Measurements from ENCODE around the gene ATL3. TPM values are rescaled to one million over a fixed set of nuclear protein-coding genes. Genes with fewer than 3 reads are reported as not detected.
A peak's percentile ranks its signal among the peaks of the same experiment; 100 is the strongest.

Gene ATL3
- total RNA-seq, 4 donors from 2014 or later = 72.2 to 89.0 (median 80.9) TPM

DNA sequence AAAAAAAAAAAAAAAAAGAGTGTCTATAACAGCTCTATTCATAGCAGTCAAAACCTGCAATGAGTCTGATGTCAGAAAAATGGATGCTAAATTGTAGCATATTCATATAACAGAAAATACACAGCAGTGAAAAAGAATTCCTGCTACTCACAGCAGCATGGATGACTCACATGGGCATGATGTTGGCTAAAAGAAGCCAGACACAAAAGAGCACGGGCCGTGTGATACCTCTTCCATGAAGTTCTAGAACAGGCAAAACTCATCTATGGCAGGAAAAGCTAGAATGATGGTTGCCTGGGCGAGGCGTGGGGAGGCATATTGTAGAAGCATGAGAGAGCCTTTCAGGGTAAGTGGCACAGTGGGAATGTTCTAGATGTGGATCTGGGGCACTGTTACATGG, 75.9 kb downstream of the ATL3 start:
- 79% methylated on average over 4 of the region's 4 CpGs for WGBS
- Histone ChIP-seq H3K4me1 (no peaks in the 10 kb centered on the region), H3K27ac (no peak overlapping the region), H3K9me3 (no peaks in the 10 kb centered on the region), H3K4me3 (no peak overlapping the region), H3K36me3 (peaks cover 9% of the 10 kb centered on the region), H3K27me3 (no peaks in the 10 kb centered on the region)
- TF ChIP-seq POLR2AphosphoS5 (IDR thresholded peaks at IDR 0.05) = no peak
- TF ChIP-seq, protein P1, sequence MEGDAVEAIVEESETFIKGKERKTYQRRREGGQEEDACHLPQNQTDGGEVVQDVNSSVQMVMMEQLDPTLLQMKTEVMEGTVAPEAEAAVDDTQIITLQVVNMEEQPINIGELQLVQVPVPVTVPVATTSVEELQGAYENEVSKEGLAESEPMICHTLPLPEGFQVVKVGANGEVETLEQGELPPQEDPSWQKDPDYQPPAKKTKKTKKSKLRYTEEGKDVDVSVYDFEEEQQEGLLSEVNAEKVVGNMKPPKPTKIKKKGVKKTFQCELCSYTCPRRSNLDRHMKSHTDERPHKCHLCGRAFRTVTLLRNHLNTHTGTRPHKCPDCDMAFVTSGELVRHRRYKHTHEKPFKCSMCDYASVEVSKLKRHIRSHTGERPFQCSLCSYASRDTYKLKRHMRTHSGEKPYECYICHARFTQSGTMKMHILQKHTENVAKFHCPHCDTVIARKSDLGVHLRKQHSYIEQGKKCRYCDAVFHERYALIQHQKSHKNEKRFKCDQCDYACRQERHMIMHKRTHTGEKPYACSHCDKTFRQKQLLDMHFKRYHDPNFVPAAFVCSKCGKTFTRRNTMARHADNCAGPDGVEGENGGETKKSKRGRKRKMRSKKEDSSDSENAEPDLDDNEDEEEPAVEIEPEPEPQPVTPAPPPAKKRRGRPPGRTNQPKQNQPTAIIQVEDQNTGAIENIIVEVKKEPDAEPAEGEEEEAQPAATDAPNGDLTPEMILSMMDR (IDR thresholded peaks at IDR 0.05) = no peak
- no peak for TF ChIP-seq EP300 (IDR thresholded peaks at IDR 0.05)
- no peak for TF ChIP-seq POLR2A (IDR thresholded peaks at IDR 0.05)
- peak in 1 of 2 donors; percentile 14 for DNase-seq (ENCODE audit: low spot score in 2 of 2)

DNA sequence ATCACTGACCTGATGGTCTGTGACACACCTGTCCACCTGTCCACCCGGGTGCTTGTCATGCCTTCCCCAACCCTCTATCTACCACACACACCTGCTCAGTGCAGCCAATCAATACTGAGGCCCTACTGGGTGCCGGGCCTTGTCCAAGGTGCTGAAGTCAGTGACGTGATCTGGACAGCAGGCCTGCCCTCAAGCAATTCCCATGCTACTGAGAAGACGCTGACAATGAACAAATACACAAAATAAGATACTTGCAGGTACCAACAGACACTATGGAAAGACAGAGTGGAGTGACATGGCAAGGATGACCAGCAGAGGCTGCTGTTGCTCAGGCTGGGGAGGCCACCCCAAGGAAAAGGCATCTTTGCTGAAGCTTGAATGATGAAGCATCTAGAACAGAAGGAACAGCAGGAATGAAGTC, 78.2 kb downstream of the ATL3 start:
- no peak overlapping the region for H3K27ac ChIP-seq
- no peaks in the 10 kb centered on the region for H3K27me3 ChIP-seq
- no peaks in the 10 kb centered on the region for H3K4me1 ChIP-seq
- no peak for TF ChIP-seq EP300 (IDR thresholded peaks at IDR 0.05)
- no peak for TF ChIP-seq POLR2AphosphoS5 (IDR thresholded peaks at IDR 0.05)
- TF ChIP-seq, protein P1 (IDR thresholded peaks at IDR 0.05) = peak; percentile 8 to 40
- TF ChIP-seq POLR2A (IDR thresholded peaks at IDR 0.05) = no peak
- WGBS = 79% methylated on average over 4 of the region's 4 CpGs
- H3K4me3 ChIP-seq = no peak overlapping the region
- DNase-seq (ENCODE audit: low spot score in 2 of 2) = no peak
- peaks cover 15% of the 10 kb centered on the region for H3K36me3 ChIP-seq
- no peaks in the 10 kb centered on the region for H3K9me3 ChIP-seq

DNA sequence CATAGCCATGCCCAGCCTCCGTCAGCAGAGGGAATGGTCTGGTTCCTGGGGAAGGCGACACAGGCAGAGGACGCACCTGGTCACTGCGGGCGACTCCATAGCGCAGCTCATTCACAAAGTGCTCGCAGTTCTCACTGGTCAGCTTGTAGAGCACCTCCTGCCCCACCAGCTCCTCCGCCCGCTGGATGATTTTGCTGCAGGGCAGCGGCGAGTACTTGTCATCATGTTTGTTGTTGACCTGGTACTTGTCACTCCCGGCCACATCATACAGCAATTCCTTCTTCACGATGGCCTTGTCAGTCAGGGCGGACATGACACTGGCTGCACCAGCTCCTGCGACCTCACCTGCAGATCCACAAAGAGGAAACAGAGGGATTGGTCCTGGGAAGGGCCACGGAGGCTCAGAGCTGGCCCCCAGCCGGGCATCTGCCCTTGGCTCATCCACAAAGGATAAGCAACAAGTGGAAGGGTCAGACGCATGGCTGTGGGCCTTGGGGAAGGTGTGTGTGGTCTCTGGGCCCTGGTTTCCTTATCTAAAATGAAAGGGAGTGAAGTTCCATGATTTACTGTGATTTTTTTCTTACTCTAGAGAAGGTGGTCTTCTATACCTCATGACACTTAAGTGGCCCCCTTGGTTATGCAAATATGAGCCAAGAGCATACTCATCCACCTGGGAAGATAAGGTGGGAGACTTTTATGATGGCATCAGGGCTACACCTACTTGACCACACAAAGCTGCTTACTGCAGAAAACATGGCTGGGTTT, 81.0 kb downstream of the ATL3 start:
- H3K27me3 ChIP-seq = no peaks in the 10 kb centered on the region
- no peak for DNase-seq (ENCODE audit: low spot score in 2 of 2)
- H3K4me3 ChIP-seq = no peak overlapping the region
- H3K27ac ChIP-seq = no peak overlapping the region
- peaks cover 12% of the 10 kb centered on the region for H3K36me3 ChIP-seq
- H3K9me3 ChIP-seq = no peaks in the 10 kb centered on the region
- WGBS = 97% methylated on average over 17 of the region's 18 CpGs
- TF ChIP-seq POLR2AphosphoS5 (IDR thresholded peaks at IDR 0.05) = no peak
- TF ChIP-seq, protein P1 (IDR thresholded peaks at IDR 0.05) = no peak
- no peak for TF ChIP-seq POLR2A (IDR thresholded peaks at IDR 0.05)
- no peak for TF ChIP-seq EP300 (IDR thresholded peaks at IDR 0.05)
- H3K4me1 ChIP-seq = no peaks in the 10 kb centered on the region

DNA sequence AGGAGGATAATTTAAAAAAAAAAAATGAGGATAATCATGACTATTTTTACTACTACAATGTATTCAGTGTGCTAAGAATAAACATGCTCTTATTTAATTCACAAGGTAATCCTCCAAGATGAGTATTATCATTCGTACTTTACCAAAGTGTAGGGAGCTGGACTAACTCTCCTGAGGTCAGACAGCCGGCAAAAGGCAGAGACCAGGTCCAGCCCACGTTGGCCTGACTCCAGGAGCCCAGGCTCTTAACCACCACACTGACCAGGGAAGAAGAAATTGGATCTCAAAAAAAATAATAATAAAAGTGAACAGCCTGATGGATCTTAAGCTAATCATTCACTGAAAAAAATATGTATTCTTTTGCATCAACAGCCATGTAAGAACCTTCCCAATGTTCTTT, 82.2 kb downstream of the ATL3 start:
- WGBS = 72% methylated on average over 3 of the region's 3 CpGs
- Histone ChIP-seq H3K4me1 (no peaks in the 10 kb centered on the region), H3K27ac (no peak overlapping the region), H3K27me3 (no peaks in the 10 kb centered on the region), H3K36me3 (peaks cover 12% of the 10 kb centered on the region), H3K9me3 (no peaks in the 10 kb centered on the region), H3K4me3 (no peak overlapping the region)
- TF ChIP-seq POLR2A (IDR thresholded peaks at IDR 0.05) (no peak), EP300 (IDR thresholded peaks at IDR 0.05) (no peak), POLR2AphosphoS5 (IDR thresholded peaks at IDR 0.05) (no peak)
- TF ChIP-seq, protein P1 (IDR thresholded peaks at IDR 0.05) = no peak
- DNase-seq (ENCODE audit: low spot score in 2 of 2) = no peak

DNA sequence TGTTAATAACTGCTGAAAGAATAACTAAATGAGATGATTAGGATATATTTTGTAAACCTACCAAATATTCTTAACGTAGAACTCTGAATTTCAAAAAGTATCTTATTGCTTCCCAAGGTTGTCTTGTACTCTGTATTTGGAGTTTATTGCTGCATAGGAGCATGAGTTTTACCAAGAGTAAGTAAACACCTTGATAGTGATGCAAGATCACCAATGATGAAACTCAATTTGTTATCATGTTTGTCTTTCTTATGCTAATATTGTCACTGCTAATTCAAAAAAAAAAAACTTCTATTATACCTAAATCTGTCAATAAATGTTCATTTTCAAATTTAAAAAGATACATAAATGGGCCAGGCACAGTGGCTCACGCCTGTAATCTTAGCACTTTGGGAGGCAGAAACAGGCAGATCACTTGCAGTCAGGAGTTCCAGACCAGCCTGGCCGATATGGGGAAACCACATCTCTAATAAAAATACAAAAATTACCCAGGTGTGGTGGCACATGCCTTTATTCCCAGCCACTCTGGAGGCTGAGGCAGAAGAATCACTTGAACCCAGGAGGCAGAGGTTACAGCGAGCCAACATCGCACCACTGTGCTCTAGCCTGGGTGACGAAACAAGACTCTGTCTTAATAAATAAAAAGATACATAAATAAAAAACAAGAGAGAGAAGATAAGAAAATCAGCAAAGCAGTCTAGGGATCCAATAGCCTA, 84.6 kb downstream of the ATL3 start:
- 96% methylated on average over 6 of the region's 6 CpGs for WGBS
- no peak for DNase-seq (ENCODE audit: low spot score in 2 of 2)
- H3K27me3 ChIP-seq = no peaks in the 10 kb centered on the region
- H3K4me3 ChIP-seq = no peak overlapping the region
- H3K9me3 ChIP-seq = no peaks in the 10 kb centered on the region
- no peak overlapping the region for H3K27ac ChIP-seq
- TF ChIP-seq, protein P1 (IDR thresholded peaks at IDR 0.05) = no peak
- TF ChIP-seq POLR2AphosphoS5 (IDR thresholded peaks at IDR 0.05) (no peak), EP300 (IDR thresholded peaks at IDR 0.05) (no peak), POLR2A (IDR thresholded peaks at IDR 0.05) (no peak)
- peaks cover 14% of the 10 kb centered on the region for H3K36me3 ChIP-seq
- no peaks in the 10 kb centered on the region for H3K4me1 ChIP-seq

All from suprapubic skin (tissue), 4 donors.